WTC11 (cell line): ENCODE data around the gene UGT1A8. TPM values are rescaled to one million over a fixed set of nuclear protein-coding genes. Genes with fewer than 3 reads are reported as not detected.

ENCODE experiments used
- ATAC-seq: fragments of 200-7000 bp; cut with Tn5 transposase; 2 replicates; pipeline ENCODE4 v1.10.0; 2021; ENCODE audit warnings: mild to moderate bottlenecking, moderate library complexity
- CTCF ChIA-PET: fragments of 300-600 bp; sonication (Branson Sonifier 250); formaldehyde crosslinking; loops from one replicate; lab custom pipeline; 2021; ENCODE audit warnings: antibody characterized with exemption; lab: Charles Lee
- POLR2A ChIA-PET: fragments of 350-600 bp; sonication (Branson Sonifier 250); formaldehyde crosslinking; loops from one replicate; lab custom pipeline; 2021; ENCODE audit warnings: antibody characterized with exemption; lab: Charles Lee
- DNase-seq: peaks from one replicate; pipeline ENCODE4 v3.0.0; 2021; ENCODE audit warnings: low spot score
- H3K27ac Mint-ChIP-seq: 2 replicates; pipeline ENCODE4 v1.8.0; 2021; ENCODE audit warnings: mixed read lengths
- H3K27me3 Mint-ChIP-seq: 2 replicates; pipeline ENCODE4 v1.8.0; 2021; ENCODE audit warnings: low read depth, mild to moderate bottlenecking, moderate library complexity, mixed read lengths
- H3K36me3 Mint-ChIP-seq: 2 replicates; pipeline ENCODE4 v1.8.0; 2021; ENCODE audit warnings: mixed read lengths
- H3K4me1 Mint-ChIP-seq: 2 replicates; pipeline ENCODE4 v1.8.0; 2022; ENCODE audit warnings: mixed read lengths
- H3K4me3 Mint-ChIP-seq: 2 replicates; pipeline ENCODE4 v1.8.0; 2021; ENCODE audit warnings: mild to moderate bottlenecking, moderate library complexity, mixed read lengths
- H3K9me3 Mint-ChIP-seq: 2 replicates; pipeline ENCODE4 v1.8.0; 2021; ENCODE audit warnings: mixed read lengths
- AFF4 ChIP-seq: sonication (generic); formaldehyde crosslinking; IDR thresholded peaks from 2 replicates; pipeline ENCODE4 v1.8.1; 2023; ENCODE audit warnings: mild to moderate bottlenecking, missing genetic modification reagents, borderline replicate concordance
- ARID4B ChIP-seq: sonication (generic); formaldehyde crosslinking; IDR thresholded peaks from 2 replicates; pipeline ENCODE4 v1.8.0; 2023; ENCODE audit warnings: missing genetic modification reagents, mild to moderate bottlenecking, borderline replicate concordance
- ATF2 ChIP-seq: sonication (generic); formaldehyde crosslinking; IDR thresholded peaks from 2 replicates; pipeline ENCODE4 v1.8.1; 2022; ENCODE audit warnings: low read depth, missing genetic modification reagents, borderline replicate concordance
- CREB1 ChIP-seq: sonication (generic); formaldehyde crosslinking; IDR thresholded peaks from 2 replicates; pipeline ENCODE4 v1.8.0; 2023; ENCODE audit warnings: mild to moderate bottlenecking, missing genetic modification reagents
- ETV6 ChIP-seq: sonication (generic); formaldehyde crosslinking; IDR thresholded peaks from 2 replicates; pipeline ENCODE4 v1.8.1; 2022; ENCODE audit warnings: mild to moderate bottlenecking, missing genetic modification reagents
- GTF2I ChIP-seq: fragments of 250-450 bp; sonication (Bioruptor Pico); conservative IDR thresholded peaks from 2 replicates; pipeline ENCODE4 v1.4.0; 2021; ENCODE audit warnings: mild to moderate bottlenecking
- HMGXB4 ChIP-seq: sonication (generic); formaldehyde crosslinking; IDR thresholded peaks from 2 replicates; pipeline ENCODE4 v1.8.1; 2023; ENCODE audit warnings: mild to moderate bottlenecking, moderate library complexity, missing genetic modification reagents
- JUN ChIP-seq: sonication (generic); formaldehyde crosslinking; IDR thresholded peaks from 2 replicates; pipeline ENCODE4 v1.8.0; 2023; ENCODE audit warnings: mild to moderate bottlenecking, missing genetic modification reagents
- KAT7 ChIP-seq: sonication (generic); formaldehyde crosslinking; IDR thresholded peaks from 2 replicates; pipeline ENCODE4 v1.8.1; 2023; ENCODE audit warnings: missing genetic modification reagents, mild to moderate bottlenecking, borderline replicate concordance
- MYBL2 ChIP-seq: sonication (generic); formaldehyde crosslinking; IDR thresholded peaks from 2 replicates; pipeline ENCODE4 v1.8.1; 2023; ENCODE audit warnings: mild to moderate bottlenecking, moderate library complexity, missing genetic modification reagents
- NFYB ChIP-seq: sonication (generic); formaldehyde crosslinking; conservative IDR thresholded peaks from 2 replicates; pipeline ENCODE4 v1.8.0; 2022; ENCODE audit warnings: low read depth, missing genetic modification reagents
- NR2C2 ChIP-seq: sonication (generic); formaldehyde crosslinking; IDR thresholded peaks from 2 replicates; pipeline ENCODE4 v1.8.0; 2022; ENCODE audit warnings: mild to moderate bottlenecking, missing genetic modification reagents
- RELA ChIP-seq: sonication (generic); formaldehyde crosslinking; IDR thresholded peaks from 2 replicates; pipeline ENCODE4 v1.8.1; 2022; ENCODE audit warnings: missing genetic modification reagents, mild to moderate bottlenecking, borderline replicate concordance
- SMAD3 ChIP-seq: sonication (generic); formaldehyde crosslinking; IDR thresholded peaks from 2 replicates; pipeline ENCODE4 v1.8.0; 2022; ENCODE audit warnings: missing genetic modification reagents, mild to moderate bottlenecking, borderline replicate concordance
- TEAD1 ChIP-seq: sonication (generic); formaldehyde crosslinking; IDR thresholded peaks from 2 replicates; pipeline ENCODE4 v1.8.0; 2022; ENCODE audit warnings: mild to moderate bottlenecking, missing genetic modification reagents
- USF1 ChIP-seq: sonication (generic); formaldehyde crosslinking; IDR thresholded peaks from 2 replicates; pipeline ENCODE4 v1.8.0; 2022; ENCODE audit warnings: mild to moderate bottlenecking, missing genetic modification reagents
- ZBTB21 ChIP-seq: sonication (generic); formaldehyde crosslinking; IDR thresholded peaks from 2 replicates; pipeline ENCODE4 v1.8.1; 2023; ENCODE audit warnings: mild to moderate bottlenecking, missing genetic modification reagents, borderline replicate concordance
- ZNF121 ChIP-seq: sonication (generic); formaldehyde crosslinking; IDR thresholded peaks from 2 replicates; pipeline ENCODE4 v1.8.0; 2023; ENCODE audit warnings: missing genetic modification reagents
- ZNF263 ChIP-seq: sonication (generic); formaldehyde crosslinking; IDR thresholded peaks from 2 replicates; pipeline ENCODE4 v1.8.1; 2022; ENCODE audit warnings: low read depth, mild to moderate bottlenecking, moderate library complexity, missing genetic modification reagents
- ZNF416 ChIP-seq: fragments of 250-450 bp; sonication (Bioruptor Pico); IDR thresholded peaks from 2 replicates; pipeline ENCODE4 v1.9.0; 2021; ENCODE audit warnings: mild to moderate bottlenecking, inconsistent platforms
- total RNA-seq: library from RNA; stranded (reverse); gene quantifications from 3 replicates; pipeline ENCODE4 v1.2.3, GENCODE V29; 2021

The UGT1A8 gene
- total RNA-seq, 1 experiment from 2014 or later, result 0.13 TPM

GRCh38 chr2:233817995-233818638, 200.7 kb downstream of the UGT1A8 start (continued):
- TF ChIP-seq ARID4B (CRISPR knock-in tag) (no peak), TEAD1 (CRISPR knock-in tag) (no peak), USF1 (CRISPR knock-in tag) (no peak), NR2C2 (CRISPR knock-in tag) (no peak), ATF2 (no peak), NFYB (CRISPR knock-in tag) (no peak)

GRCh38 chr2:233818639-233819621, 201.5 kb downstream of the UGT1A8 start:
- no peaks in the 10 kb centered on the region for H3K27me3 Mint-ChIP-seq
- TF ChIP-seq HMGXB4 (CRISPR knock-in tag), result no peak
- TF ChIP-seq SMAD3 (CRISPR knock-in tag), result no peak
- TF ChIP-seq CREB1 (CRISPR knock-in tag), result no peak
- TF ChIP-seq AFF4 (CRISPR knock-in tag), result no peak
- TF ChIP-seq ZBTB21 (CRISPR knock-in tag), result no peak
- no peak for TF ChIP-seq MYBL2 (CRISPR knock-in tag)
- TF ChIP-seq JUN, result no peak
- TF ChIP-seq RELA (CRISPR knock-in tag), result no peak
- no peak for TF ChIP-seq ETV6 (CRISPR knock-in tag)
- no peak for TF ChIP-seq ZNF416 (CRISPR knock-in tag)
- TF ChIP-seq ZNF263 (CRISPR knock-in tag), result no peak
- no peak for TF ChIP-seq ZNF121 (CRISPR knock-in tag)
- TF ChIP-seq GTF2I, result no peak
- TF ChIP-seq USF1 (CRISPR knock-in tag), result no peak
- TF ChIP-seq KAT7, result no peak

More at GRCh38 chr2:233818639-233819621, 201.5 kb downstream of the UGT1A8 start:
- Mint-ChIP-seq H3K9me3 (peaks cover 2% of the 10 kb centered on the region; the same call in 1 of the 2 replicates), H3K27ac (no peak overlapping the region), H3K4me1 (no peaks in the 10 kb centered on the region), H3K4me3 (no peak overlapping the region), H3K36me3 (no peaks in the 10 kb centered on the region)
- POLR2A ChIA-PET, result no interaction called here
- no peak for ATAC-seq
- CTCF ChIA-PET, result interaction anchor here (1.3 kb wide), 1 partner anchor 14 kb away, joined by 3 read pairs; no protein-coding TSS in a partner anchor
- no peak for DNase-seq
